ENCODE results near the gene WNK3. TPM values are rescaled to one million over a fixed set of nuclear protein-coding genes. Genes with fewer than 3 reads are reported as not detected.

The WNK3 gene
- total RNA-seq, 1 donor from 2014 or later: 50.2 TPM

GRCh38 chrX:54306379-54306778, 51.5 kb downstream of the WNK3 start:
- Mint-ChIP-seq H3K9me3 (peaks cover 4% of the 10 kb centered on the region), H3K27ac (no peak overlapping the region), H3K4me1 (no peaks in the 10 kb centered on the region), H3K27me3 (ENCODE audit: insufficient read depth, low read depth) (no peaks in the 10 kb centered on the region), H3K4me3 (no peak overlapping the region), H3K36me3 (peaks cover 13% of the 10 kb centered on the region)
- H3K79me2 ChIP-seq (ENCODE audit: low read depth): no peaks in the 10 kb centered on the region
- H3K4me2 ChIP-seq: no peak overlapping the region
- TF ChIP-seq EZH2 (IDR thresholded peaks at IDR 0.05): no peak
- no peak for TF ChIP-seq EZH2phosphoT487 (IDR thresholded peaks at IDR 0.05)
- no peak for TF ChIP-seq CTCF (IDR thresholded peaks at IDR 0.05)
- no peak overlapping the region for H3K9ac ChIP-seq
- no peaks in the 10 kb centered on the region for H3F3A ChIP-seq (ENCODE audit: low read depth)
- DNase-seq (ENCODE audit: low spot score): no peak
- peaks cover 9% of the 10 kb centered on the region for H3K36me3 ChIP-seq
- H4K20me1 ChIP-seq (ENCODE audit: low read depth): no peaks in the 10 kb centered on the region
- no peak overlapping the region for H2AFZ ChIP-seq (replicated peaks)
- no peak overlapping the region for H3K27ac ChIP-seq
- H3K9me3 ChIP-seq (ENCODE audit: low read depth): no peaks in the 10 kb centered on the region
- H3K27me3 ChIP-seq: no peaks in the 10 kb centered on the region
- no peaks in the 10 kb centered on the region for H3K4me1 ChIP-seq
- no peak overlapping the region for H3K4me3 ChIP-seq

- peaks cover 13% of the 10 kb centered on the region for H3K36me3 Mint-ChIP-seq
- Histone ChIP-seq H2AFZ (replicated peaks) (no peak overlapping the region), H4K20me1 (ENCODE audit: low read depth) (no peaks in the 10 kb centered on the region), H3K4me1 (no peaks in the 10 kb centered on the region), H3K79me2 (ENCODE audit: low read depth) (no peaks in the 10 kb centered on the region), H3K27ac (no peak overlapping the region), H3K36me3 (peaks cover 2% of the 10 kb centered on the region), H3K27me3 (no peaks in the 10 kb centered on the region), H3K4me2 (no peak overlapping the region), H3K4me3 (no peak overlapping the region), H3K9ac (no peak overlapping the region), H3K9me3 (ENCODE audit: low read depth) (no peaks in the 10 kb centered on the region), H3F3A (ENCODE audit: low read depth) (no peaks in the 10 kb centered on the region)
- no peak overlapping the region for H3K4me3 Mint-ChIP-seq
- no peak for DNase-seq (ENCODE audit: low spot score)
- peaks cover 4% of the 10 kb centered on the region for H3K9me3 Mint-ChIP-seq
- no peak overlapping the region for H3K27ac Mint-ChIP-seq
- TF ChIP-seq CTCF (IDR thresholded peaks at IDR 0.05) (no peak), EZH2 (IDR thresholded peaks at IDR 0.05) (no peak), EZH2phosphoT487 (IDR thresholded peaks at IDR 0.05) (no peak)
- H3K4me1 Mint-ChIP-seq: no peaks in the 10 kb centered on the region
- H3K27me3 Mint-ChIP-seq (ENCODE audit: insufficient read depth, low read depth): no peaks in the 10 kb centered on the region
Observed at GRCh38 chrX:54301516-54301915, 56.3 kb downstream of the WNK3 start.

GRCh38 chrX:54294306-54294705, 63.5 kb downstream of the WNK3 start:
- Histone ChIP-seq H3K9me3 (ENCODE audit: low read depth) (no peaks in the 10 kb centered on the region), H3K79me2 (ENCODE audit: low read depth) (no peaks in the 10 kb centered on the region), H4K20me1 (ENCODE audit: low read depth) (no peaks in the 10 kb centered on the region), H2AFZ (replicated peaks) (no peak overlapping the region), H3K4me3 (no peak overlapping the region), H3K9ac (no peak overlapping the region), H3K4me1 (no peaks in the 10 kb centered on the region), H3K4me2 (no peak overlapping the region), H3K36me3 (peaks cover 10% of the 10 kb centered on the region), H3K27me3 (no peaks in the 10 kb centered on the region), H3F3A (ENCODE audit: low read depth) (no peaks in the 10 kb centered on the region), H3K27ac (no peak overlapping the region)
- no peak overlapping the region for H3K27ac Mint-ChIP-seq
- H3K36me3 Mint-ChIP-seq: peaks cover 1% of the 10 kb centered on the region
- TF ChIP-seq CTCF (IDR thresholded peaks at IDR 0.05): no peak
- TF ChIP-seq EZH2 (IDR thresholded peaks at IDR 0.05): no peak
- no peak for TF ChIP-seq EZH2phosphoT487 (IDR thresholded peaks at IDR 0.05)
- H3K4me1 Mint-ChIP-seq: no peaks in the 10 kb centered on the region
- no peak overlapping the region for H3K4me3 Mint-ChIP-seq
- H3K9me3 Mint-ChIP-seq: no peaks in the 10 kb centered on the region
- no peaks in the 10 kb centered on the region for H3K27me3 Mint-ChIP-seq (ENCODE audit: insufficient read depth, low read depth)
- DNase-seq (ENCODE audit: low spot score): no peak
